Smooth muscle cell (in vitro differentiated cells): ENCODE results near the gene CDC14B. TPM values are rescaled to one million over a fixed set of nuclear protein-coding genes. Genes with fewer than 3 reads are reported as not detected.

ENCODE experiments used
- DNase-seq: peaks from one replicate; lab custom pipeline; 2025; ENCODE audit not compliant: unreplicated experiment; lab: John Stamatoyannopoulos, UW
- H2AFZ ChIP-seq: fragments of 200-600 bp; sonication (generic); 2 replicates; pipeline ENCODE4 v1.6.0; 2016; ENCODE audit warnings: antibody characterized with exemption, low read depth, mild to moderate bottlenecking
- H3F3A ChIP-seq: fragments of 200-600 bp; sonication (generic); 2 replicates; pipeline ENCODE4 v1.6.0; 2017; ENCODE audit warnings: antibody characterized with exemption, low read depth
- H3K27ac ChIP-seq: fragments of 200-600 bp; sonication (generic); 2 replicates; pipeline ENCODE4 v1.5.1; 2016; ENCODE audit warnings: low read depth, mild to moderate bottlenecking
- H3K27me3 ChIP-seq: fragments of 200-600 bp; sonication (generic); 2 replicates; pipeline ENCODE4 v1.6.1; 2016; ENCODE audit warnings: low read depth, mild to moderate bottlenecking
- H3K36me3 ChIP-seq: fragments of 200-600 bp; sonication (generic); 2 replicates; pipeline ENCODE4 v1.5.1; 2016; ENCODE audit warnings: low read depth
- H3K4me1 ChIP-seq: fragments of 200-600 bp; sonication (generic); 2 replicates; pipeline ENCODE4 v1.5.1; 2016; ENCODE audit warnings: low read depth
- H3K4me2 ChIP-seq: fragments of 200-600 bp; sonication (generic); 2 replicates; pipeline ENCODE4 v1.6.0; 2016; ENCODE audit warnings: mild to moderate bottlenecking
- H3K4me3 ChIP-seq: fragments of 200-600 bp; sonication (generic); 2 replicates; pipeline ENCODE4 v1.5.1; 2016; ENCODE audit warnings: mild to moderate bottlenecking
- H3K79me2 ChIP-seq: fragments of 200-600 bp; sonication (generic); 2 replicates; pipeline ENCODE4 v1.6.0; 2016; ENCODE audit warnings: low read depth, mild to moderate bottlenecking
- H3K9ac ChIP-seq: fragments of 200-600 bp; sonication (generic); 2 replicates; pipeline ENCODE4 v1.6.0; 2016; ENCODE audit warnings: low read depth
- H3K9me3 ChIP-seq: fragments of 200-600 bp; sonication (generic); replicated peaks from 2 replicates; pipeline ENCODE4 v1.5.1; 2016; ENCODE audit warnings: low read depth
- H4K20me1 ChIP-seq: fragments of 200-600 bp; sonication (generic); 2 replicates; pipeline ENCODE4 v1.6.0; 2016; ENCODE audit warnings: low read depth
- WGBS: methylation state at CpG from one replicate; pipeline ENCODE4 v1.1.7; 2016; ENCODE audit warnings: low lambda C conversion rate; 5-methylcytosine and 5-hydroxymethylcytosine counted together
- polyA plus RNA-seq: library from polyadenylated mRNA; unstranded; fragments of >200 nt; fragmentation: Nextera tagmentation; extraction: Ambion mirVana; gene quantifications from 2 replicates; pipeline ENCODE4 v1.2.1, GENCODE V29; 2016
- total RNA-seq: library from RNA; depleted of rRNA; stranded (reverse); fragments of >200 nt; gene quantifications from 2 replicates; pipeline ENCODE4 v1.2.3, GENCODE V29; 2014
- TF ChIP-seq, protein P1 (sequence below): fragments of 200-600 bp; sonication (generic); IDR thresholded peaks from 2 replicates; pipeline ENCODE4 v1.5.1; 2017; ENCODE audit warnings: borderline replicate concordance, mild to moderate bottlenecking, antibody characterized with exemption; ENCODE audit not compliant: insufficient read depth, poor library complexity, severe bottlenecking

CDC14B gene
- total and polyA plus RNA-seq, 2 experiments from 2014 or later, result 5.7 to 16.0 TPM

DNA sequence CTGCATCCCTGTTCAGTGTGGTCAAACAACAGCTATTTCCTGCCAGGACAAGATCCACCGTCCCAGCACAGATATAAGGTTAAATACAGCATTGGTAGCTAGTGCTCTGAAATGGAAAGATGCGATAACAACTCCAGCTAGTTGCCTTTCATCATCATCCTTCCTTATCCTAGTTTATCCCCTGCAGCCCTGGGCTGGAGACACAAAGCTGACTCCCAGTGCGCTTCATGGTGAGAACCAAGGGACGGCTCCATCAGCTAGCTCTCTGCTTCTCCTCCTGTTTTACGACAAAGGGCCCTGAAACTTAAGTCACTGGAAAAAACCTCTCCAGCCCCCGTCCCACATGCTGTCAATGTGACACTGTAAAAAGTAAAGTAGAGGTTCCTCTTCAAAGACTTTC, 37.9 kb downstream of the CDC14B start:
- no peaks in the 10 kb centered on the region for H3K9me3 ChIP-seq
- H3K27ac ChIP-seq, result peak overlapping the region; percentile 23
- no peaks in the 10 kb centered on the region for H3K27me3 ChIP-seq
- H4K20me1 ChIP-seq, result peaks cover 49% of the 10 kb centered on the region
- TF ChIP-seq, protein P1, sequence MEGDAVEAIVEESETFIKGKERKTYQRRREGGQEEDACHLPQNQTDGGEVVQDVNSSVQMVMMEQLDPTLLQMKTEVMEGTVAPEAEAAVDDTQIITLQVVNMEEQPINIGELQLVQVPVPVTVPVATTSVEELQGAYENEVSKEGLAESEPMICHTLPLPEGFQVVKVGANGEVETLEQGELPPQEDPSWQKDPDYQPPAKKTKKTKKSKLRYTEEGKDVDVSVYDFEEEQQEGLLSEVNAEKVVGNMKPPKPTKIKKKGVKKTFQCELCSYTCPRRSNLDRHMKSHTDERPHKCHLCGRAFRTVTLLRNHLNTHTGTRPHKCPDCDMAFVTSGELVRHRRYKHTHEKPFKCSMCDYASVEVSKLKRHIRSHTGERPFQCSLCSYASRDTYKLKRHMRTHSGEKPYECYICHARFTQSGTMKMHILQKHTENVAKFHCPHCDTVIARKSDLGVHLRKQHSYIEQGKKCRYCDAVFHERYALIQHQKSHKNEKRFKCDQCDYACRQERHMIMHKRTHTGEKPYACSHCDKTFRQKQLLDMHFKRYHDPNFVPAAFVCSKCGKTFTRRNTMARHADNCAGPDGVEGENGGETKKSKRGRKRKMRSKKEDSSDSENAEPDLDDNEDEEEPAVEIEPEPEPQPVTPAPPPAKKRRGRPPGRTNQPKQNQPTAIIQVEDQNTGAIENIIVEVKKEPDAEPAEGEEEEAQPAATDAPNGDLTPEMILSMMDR, result no peak
- H3K4me3 ChIP-seq, result no peak overlapping the region
- H2AFZ ChIP-seq, result no peak overlapping the region
- H3K4me2 ChIP-seq, result peak overlapping the region; percentile 53
- no peak for DNase-seq
- H3K4me1 ChIP-seq, result peaks cover 13% of the 10 kb centered on the region
- WGBS, result 15% methylated on average over 6 of the region's 6 CpGs
- H3F3A ChIP-seq, result peaks cover 17% of the 10 kb centered on the region
- H3K9ac ChIP-seq, result no peak overlapping the region
- H3K79me2 ChIP-seq, result peaks cover 12% of the 10 kb centered on the region
- H3K36me3 ChIP-seq, result no peaks in the 10 kb centered on the region

DNA sequence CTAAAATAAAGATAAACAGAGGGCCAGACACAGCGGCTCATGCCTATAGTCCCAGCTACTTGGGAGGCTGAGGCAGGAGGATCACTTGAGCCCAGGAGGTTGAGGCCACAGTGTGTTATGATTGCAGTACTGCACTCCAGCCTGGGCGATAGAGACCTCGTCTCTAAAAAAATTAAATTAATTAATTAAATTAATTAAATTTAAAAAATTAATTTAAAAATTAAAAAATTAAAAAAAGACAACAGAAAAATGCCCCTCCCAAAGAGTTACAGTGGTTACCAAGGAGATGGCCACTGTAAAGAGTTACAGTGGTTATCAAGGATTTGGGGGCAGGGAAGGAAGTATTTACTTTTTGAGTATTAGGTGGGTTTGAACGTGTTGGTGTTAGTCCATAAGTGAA, 38.3 kb downstream of the CDC14B start:
- Histone ChIP-seq H3K27ac (peak overlapping the region; percentile 23), H3K4me2 (peak overlapping the region; percentile 53), H3K4me1 (peaks cover 13% of the 10 kb centered on the region), H2AFZ (no peak overlapping the region), H3K9me3 (no peaks in the 10 kb centered on the region), H3F3A (peaks cover 17% of the 10 kb centered on the region), H3K79me2 (peaks cover 12% of the 10 kb centered on the region), H3K27me3 (no peaks in the 10 kb centered on the region), H4K20me1 (peaks cover 48% of the 10 kb centered on the region), H3K9ac (no peak overlapping the region), H3K4me3 (no peak overlapping the region), H3K36me3 (no peaks in the 10 kb centered on the region)
- 80% methylated on average over 4 of the region's 4 CpGs for WGBS
- TF ChIP-seq, protein P1, result no peak
- DNase-seq, result no peak

DNA sequence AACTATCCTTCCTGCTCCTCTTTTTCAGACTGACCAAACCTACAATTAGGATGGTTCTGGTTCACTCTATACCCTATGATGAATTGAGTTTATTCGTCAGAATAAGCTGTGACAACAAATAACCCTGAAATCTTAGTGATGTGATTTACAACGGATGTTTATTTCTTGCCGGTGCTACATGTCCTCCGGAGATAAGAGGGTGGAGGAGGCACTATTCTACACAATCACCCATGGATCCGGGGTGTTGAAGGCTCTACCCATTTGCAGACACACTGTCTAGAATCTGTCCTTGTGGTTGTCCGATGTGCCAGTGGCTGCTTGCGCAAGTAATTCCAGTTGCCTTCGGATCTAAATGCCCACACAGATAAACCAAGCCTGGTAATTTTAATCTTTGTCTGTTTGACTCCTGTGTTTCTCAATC, 44.7 kb downstream of the CDC14B start:
- Histone ChIP-seq H4K20me1 (peaks cover 51% of the 10 kb centered on the region), H3K4me1 (no peaks in the 10 kb centered on the region), H3K4me3 (peak overlapping the region; percentile 3), H3K9ac (no peak overlapping the region), H3K36me3 (no peaks in the 10 kb centered on the region), H2AFZ (no peak overlapping the region), H3K27ac (no peak overlapping the region), H3K4me2 (peak overlapping the region; percentile 53), H3K9me3 (no peaks in the 10 kb centered on the region), H3K27me3 (no peaks in the 10 kb centered on the region), H3F3A (no peaks in the 10 kb centered on the region), H3K79me2 (peaks cover 5% of the 10 kb centered on the region)
- WGBS, result 41% methylated on average over 8 of the region's 8 CpGs
- TF ChIP-seq, protein P1, result no peak
- no peak for DNase-seq

DNA sequence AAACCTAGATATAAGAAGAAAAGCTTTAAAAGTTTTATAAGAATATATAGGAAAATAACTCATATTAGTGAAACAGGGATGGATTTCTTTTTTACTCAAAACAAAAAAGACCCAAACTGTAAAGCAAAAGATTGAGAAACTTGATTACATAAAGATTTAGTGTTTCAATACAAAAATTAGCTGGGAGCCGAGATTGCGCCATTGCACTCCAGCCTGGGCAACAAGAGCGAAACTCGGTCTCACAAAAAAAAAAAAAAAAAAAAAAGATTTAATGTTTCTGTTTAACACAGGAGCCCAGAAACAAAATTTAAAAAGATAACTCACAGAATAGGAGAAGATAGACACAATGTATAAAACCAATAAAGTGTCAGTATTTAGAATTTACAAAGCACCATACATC, 45.2 kb downstream of the CDC14B start:
- Histone ChIP-seq H3K9ac (no peak overlapping the region), H3K36me3 (no peaks in the 10 kb centered on the region), H3K9me3 (no peaks in the 10 kb centered on the region), H3F3A (no peaks in the 10 kb centered on the region), H2AFZ (no peak overlapping the region), H3K79me2 (peaks cover 5% of the 10 kb centered on the region), H3K27me3 (no peaks in the 10 kb centered on the region), H3K27ac (no peak overlapping the region), H3K4me3 (peak overlapping the region; percentile 3), H4K20me1 (peaks cover 51% of the 10 kb centered on the region), H3K4me1 (no peaks in the 10 kb centered on the region), H3K4me2 (peak overlapping the region; percentile 53)
- DNase-seq, result no peak
- TF ChIP-seq, protein P1, result no peak
- 91% methylated on average over 4 of the region's 4 CpGs for WGBS
